DMS53 (cell line): ENCODE data around the gene DNPH1.
A peak's percentile ranks its signal among the peaks of the same experiment; 100 is the strongest.

Experiments
- DNase-seq: peaks from one replicate; lab custom pipeline; 2025; lab: John Stamatoyannopoulos, UW

DNPH1 gene, protein sequence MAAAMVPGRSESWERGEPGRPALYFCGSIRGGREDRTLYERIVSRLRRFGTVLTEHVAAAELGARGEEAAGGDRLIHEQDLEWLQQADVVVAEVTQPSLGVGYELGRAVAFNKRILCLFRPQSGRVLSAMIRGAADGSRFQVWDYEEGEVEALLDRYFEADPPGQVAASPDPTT

GRCh38 chr6:43228951-43229802 lies at the start of gene DNPH1:
DNPH1 (minus strand) TSS chr6:43229481; CDS start chr6:43229456, 25 bp downstream.
- peak; percentile 86 for DNase-seq

- no peak for DNase-seq
Observed at GRCh38 chr6:43278524-43279078, 49.3 kb upstream of the DNPH1 start.

DNA sequence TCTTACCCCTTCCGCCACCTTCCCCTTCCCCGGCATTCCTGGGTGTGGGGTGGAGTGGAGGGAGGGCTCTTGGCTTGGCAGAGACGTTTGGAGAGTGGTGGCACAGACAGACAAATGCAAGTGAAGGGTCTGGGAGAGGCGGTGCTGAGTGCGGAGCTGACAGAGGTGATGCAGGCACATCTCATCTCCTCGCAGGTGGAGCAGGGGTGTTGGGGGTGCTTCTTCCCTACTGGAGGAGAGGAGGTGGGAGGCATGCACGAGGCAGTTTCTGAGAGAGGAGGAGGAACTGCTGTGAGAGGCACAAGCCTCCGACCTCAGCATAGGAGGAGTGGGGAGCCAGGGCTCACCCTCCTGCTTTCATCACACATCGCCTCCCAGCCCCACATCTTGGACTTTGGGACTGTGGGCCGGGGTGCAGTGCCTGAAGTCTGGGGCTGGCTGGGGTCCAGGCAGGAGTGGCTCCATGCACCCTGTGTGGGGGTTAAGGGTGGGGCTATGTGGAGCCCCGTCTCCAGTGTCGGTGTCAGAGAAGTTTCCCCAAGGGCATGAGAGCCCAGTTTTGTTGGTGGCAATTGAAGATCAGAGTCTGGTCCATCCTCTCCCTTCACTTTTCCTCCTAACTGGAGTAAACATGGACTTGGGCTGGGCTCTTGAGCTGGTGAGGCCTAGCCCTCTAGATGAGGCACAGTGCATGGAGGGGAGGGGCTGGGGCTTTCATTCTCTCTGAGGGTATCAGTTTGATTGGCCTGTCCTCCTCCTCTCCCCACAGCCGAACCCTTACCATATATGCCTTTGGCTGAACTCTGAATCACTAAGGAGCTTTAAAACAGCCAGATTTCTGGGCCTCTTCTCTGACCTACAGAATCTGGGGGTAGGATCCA lies 48.6 kb upstream of the DNPH1 start:
- DNase-seq = no peak

DNA sequence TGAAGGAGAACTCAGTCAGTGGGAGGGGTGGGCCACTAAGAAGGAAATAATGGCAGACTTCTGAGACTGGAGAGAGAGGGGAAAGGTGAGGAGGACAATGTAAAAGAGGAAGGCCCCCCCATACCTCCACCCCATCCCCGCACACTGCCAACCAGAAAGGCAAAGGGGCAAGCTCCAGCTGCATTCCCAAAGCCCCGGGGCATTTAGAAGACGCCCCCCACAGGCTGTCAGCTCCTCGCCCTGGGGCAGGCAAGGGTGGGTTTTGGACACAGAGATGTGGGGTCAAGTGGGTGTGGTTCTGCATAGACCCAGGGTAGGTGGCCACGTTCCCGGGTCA lies 48.0 kb upstream of the DNPH1 start:
- DNase-seq = no peak

- DNase-seq = no peak
Observed at GRCh38 chr6:43276577-43277305, 47.5 kb upstream of the DNPH1 start.

DNA sequence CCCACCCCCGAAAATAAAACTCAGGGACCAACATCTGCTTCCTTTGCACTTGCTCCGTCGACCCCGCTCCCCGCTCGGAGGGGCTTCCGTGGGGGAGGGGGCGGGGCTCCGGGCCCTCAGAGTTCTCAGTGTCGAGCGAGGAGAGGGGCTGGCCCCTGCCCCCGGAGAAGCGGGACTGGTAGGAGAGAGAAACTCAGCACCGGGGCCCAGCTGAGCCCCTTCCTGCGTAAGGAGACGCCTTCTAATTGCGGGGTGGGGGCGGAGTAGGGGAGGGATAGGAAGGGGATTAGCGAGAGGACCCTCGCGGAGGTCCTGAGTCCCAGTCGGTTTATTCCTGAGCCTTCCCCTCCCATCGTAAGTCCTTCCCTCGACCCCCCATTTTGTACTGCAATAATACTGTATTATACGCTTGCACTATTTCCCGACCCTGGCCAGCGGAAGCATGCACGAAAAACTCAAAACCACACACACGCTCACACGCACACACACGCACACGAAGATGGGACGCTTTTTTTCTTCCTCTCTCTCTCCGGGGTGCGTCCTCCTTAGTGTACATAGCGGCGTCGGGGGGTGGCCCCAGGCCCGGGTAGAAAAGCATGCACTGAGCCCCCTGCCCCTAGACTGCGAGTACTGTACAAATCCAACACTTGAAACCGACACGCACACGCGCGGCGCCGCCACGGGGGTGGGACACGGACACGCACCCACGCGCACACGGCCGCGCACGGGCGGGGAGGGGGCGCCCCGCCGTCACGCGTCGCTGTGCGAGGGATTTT lies 46.7 kb upstream of the DNPH1 start:
- DNase-seq = peak; percentile 47

DNA sequence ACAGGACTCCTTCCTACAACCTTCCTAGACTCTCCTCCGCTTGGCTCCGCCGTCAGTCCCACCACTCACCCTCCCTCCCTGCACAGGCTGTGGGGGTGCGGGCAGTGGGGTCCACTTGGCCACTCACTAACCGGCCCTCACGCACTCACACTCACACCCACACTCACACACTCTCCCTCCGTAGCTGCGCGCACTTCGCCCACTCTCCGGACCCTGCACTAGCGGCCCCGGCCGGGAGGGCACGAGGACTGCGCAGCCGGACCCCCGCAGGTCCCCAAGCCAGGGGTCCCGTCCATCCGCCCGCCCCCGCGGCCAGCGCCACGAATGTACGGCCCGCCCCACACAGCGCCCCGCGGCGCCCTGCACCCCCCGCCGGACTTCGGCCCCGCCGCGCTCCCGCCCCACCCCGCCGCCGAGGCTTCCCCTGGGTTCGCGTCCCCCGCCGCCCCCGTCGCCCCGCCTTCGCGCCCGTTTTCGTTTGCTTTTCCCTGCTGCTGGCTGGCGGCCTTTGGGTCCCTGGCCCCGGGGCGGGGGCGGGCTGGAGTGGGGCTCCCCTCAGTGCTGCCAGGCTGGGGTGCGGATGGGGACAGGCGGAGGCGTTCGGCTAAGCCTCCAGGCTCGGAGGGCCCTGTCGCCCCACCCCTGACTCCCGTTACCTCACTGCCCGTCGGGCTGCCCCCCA lies 45.8 kb upstream of the DNPH1 start:
- DNase-seq = peak; percentile 39

- no peak for DNase-seq
Observed at GRCh38 chr6:43274127-43274915, 45.0 kb upstream of the DNPH1 start.

GRCh38 chr6:43273707-43274106 lies 44.4 kb upstream of the DNPH1 start:
- DNase-seq = no peak

DNA sequence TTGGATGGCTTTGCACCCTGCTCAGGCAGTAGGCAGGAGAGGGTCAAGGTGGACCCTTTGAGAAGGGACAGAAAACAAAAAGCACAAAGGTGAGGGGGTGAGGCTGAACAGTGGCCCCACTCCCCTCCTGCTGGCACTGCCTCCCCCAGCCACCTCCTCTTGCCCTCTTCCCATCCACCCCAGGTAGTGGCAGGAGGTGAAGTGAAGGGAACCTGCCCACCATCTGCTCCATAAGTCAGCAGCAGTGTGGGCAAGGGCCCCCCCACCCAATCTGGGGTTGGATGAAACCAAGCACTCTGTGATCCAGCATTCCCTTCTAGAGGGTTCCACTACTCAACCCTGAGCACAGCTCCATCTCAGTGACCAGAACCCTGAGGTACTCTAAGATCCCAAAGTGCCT lies 42.7 kb upstream of the DNPH1 start:
- no peak for DNase-seq

- DNase-seq = peak; percentile 19
Observed at GRCh38 chr6:43271103-43271815, 42.0 kb upstream of the DNPH1 start.

- DNase-seq = peak; percentile 63
Observed at GRCh38 chr6:43269273-43270007, 40.2 kb upstream of the DNPH1 start.

GRCh38 chr6:43268782-43269272 lies 39.5 kb upstream of the DNPH1 start:
- no peak for DNase-seq

GRCh38 chr6:43268355-43268700 lies 39.0 kb upstream of the DNPH1 start:
- DNase-seq = no peak

DNA sequence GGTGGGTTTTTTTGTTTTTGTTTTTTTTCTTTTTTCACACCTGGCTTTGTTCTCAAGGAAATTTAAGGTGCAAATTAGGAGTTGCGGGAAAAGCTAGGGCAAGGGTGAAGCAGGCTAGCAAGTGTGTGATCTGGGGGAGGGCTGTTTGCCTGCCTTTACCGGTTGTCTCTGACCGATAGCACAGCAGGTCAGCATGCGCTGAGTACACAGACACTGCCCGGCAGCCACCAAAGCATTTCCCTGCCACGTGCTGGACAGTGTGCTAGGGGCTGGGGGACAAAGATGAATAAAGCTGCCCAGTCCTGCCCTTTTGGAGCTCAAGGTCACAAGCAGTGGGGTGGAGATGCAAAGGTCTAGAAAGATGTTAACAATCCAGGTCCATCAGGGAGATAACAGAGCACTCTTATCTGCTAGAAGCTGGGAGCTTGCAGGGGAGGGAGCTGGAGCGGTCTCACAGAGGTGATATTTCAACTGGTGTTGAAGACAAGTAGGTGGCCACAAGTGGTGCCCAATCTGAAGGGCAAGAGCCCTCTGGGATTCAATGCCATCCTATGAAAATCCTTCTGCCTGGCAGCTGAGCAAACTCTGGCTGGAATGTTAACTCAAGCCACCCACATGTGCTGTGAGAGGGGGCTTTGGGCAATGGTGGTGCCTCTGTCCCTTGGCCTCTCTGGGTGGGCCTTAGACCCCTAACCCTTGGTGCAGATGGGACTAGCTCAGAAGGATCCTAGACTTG lies 38.5 kb upstream of the DNPH1 start:
- DNase-seq = no peak

DNA sequence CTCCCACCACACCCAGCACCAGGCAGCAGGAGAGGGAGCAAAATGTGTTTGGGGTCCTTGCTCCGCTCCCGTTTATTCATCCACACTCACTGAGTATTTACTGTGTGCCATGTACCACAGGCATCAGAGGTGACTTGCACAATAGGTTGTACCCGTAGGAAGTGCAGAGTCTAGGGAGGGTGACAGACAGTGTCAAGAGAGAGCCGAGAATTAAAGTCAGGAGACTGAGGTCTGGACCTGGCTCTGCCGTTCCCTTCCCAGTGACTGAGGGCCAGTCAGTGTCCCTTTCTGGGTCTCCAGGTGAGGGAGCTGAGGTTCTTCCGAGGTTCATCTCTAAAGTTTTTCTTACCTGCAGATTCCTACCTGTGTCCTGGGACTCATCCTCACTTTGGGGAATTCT lies 36.3 kb upstream of the DNPH1 start:
- no peak for DNase-seq

GRCh38 chr6:43264599-43265145 lies 35.4 kb upstream of the DNPH1 start:
- DNase-seq = no peak
